HG03066 (cell line): ENCODE results near the gene KLC4.
A peak's percentile ranks its signal among the peaks of the same experiment; 100 is the strongest.

ENCODE experiments used
- ATAC-seq: cut with Tn5 transposase; IDR thresholded peaks from one replicate; pipeline ENCODE4 v1.9.1; 2021; ENCODE audit warnings: low read depth; ENCODE audit not compliant: unreplicated experiment

Gene KLC4

GRCh38 chr6:43059168-43060033, at the start of gene KLC4, which contains the start of gene MRPL2:
Gene KLC4, plus strand, starts transcription at chr6:43059631. Its CDS starts 1,705 bp downstream, at chr6:43061336.
Gene MRPL2, minus strand, starts transcription at chr6:43059434. Its CDS starts 53 bp downstream, at chr6:43059381.
- ATAC-seq, result peak; percentile 97

- ATAC-seq, result no peak
These were observed 48.2 kb upstream of the KLC4 start for GRCh38 chr6:43011207-43011606.

- no peak for ATAC-seq
These were observed 47.1 kb upstream of the KLC4 start for GRCh38 chr6:43012364-43012763.

- peak; percentile 1 for ATAC-seq
These were observed 46.2 kb upstream of the KLC4 start for GRCh38 chr6:43013097-43013842.

- peak; percentile 98 for ATAC-seq
These were observed 45.5 kb upstream of the KLC4 start, which contains the start of the genes KLHDC3 and MEA1 for GRCh38 chr6:43013843-43014433. Gene KLHDC3, plus strand, starts transcription at chr6:43014249. Its CDS starts 2,944 bp downstream, at chr6:43017193. Gene MEA1, minus strand, starts transcription at chr6:43013946. Its CDS starts 133 bp downstream, at chr6:43013813.

- no peak for ATAC-seq
These were observed 45.0 kb upstream of the KLC4 start for GRCh38 chr6:43014434-43014909.

GRCh38 chr6:43016176-43016942, 43.1 kb upstream of the KLC4 start:
- no peak for ATAC-seq

- no peak for ATAC-seq
These were observed 42.5 kb upstream of the KLC4 start for GRCh38 chr6:43016943-43017334.

GRCh38 chr6:43019152-43019551, 40.3 kb upstream of the KLC4 start:
- no peak for ATAC-seq

- no peak for ATAC-seq
These were observed 39.3 kb upstream of the KLC4 start for GRCh38 chr6:43020052-43020705.

GRCh38 chr6:43020847-43021246, 38.6 kb upstream of the KLC4 start:
- no peak for ATAC-seq

GRCh38 chr6:43021270-43022047, 38.0 kb upstream of the KLC4 start, which contains the start of gene RRP36:
Gene RRP36, plus strand, starts transcription at chr6:43021623. Its CDS starts 32 bp downstream, at chr6:43021655.
- peak; percentile 71 for ATAC-seq

GRCh38 chr6:43024436-43024835, 35.0 kb upstream of the KLC4 start:
- no peak for ATAC-seq

GRCh38 chr6:43026365-43026764, 33.1 kb upstream of the KLC4 start:
- no peak for ATAC-seq

- no peak for ATAC-seq
These were observed 30.3 kb upstream of the KLC4 start for GRCh38 chr6:43029120-43029519.

- no peak for ATAC-seq
These were observed 27.1 kb upstream of the KLC4 start for GRCh38 chr6:43032326-43032725.

- ATAC-seq, result no peak
These were observed 25.8 kb upstream of the KLC4 start for GRCh38 chr6:43033496-43034189.

GRCh38 chr6:43034190-43034525, 25.3 kb upstream of the KLC4 start:
- ATAC-seq, result no peak
